Cardiac muscle cell (in vitro differentiated cells and primary cell): ENCODE measurements around the gene DNPEP. TPM values are rescaled to one million over a fixed set of nuclear protein-coding genes. Genes with fewer than 3 reads are reported as not detected.

Experiments
- DNase-seq, 2 donors: peaks; one replicate each; pipeline versions ENCODE4 v3.0.0 to v3.0.0-alpha.2; 2010 to 2017; ENCODE audit warnings: low read depth in 1 of 2, low spot score in 1 of 2
- H3K27ac ChIP-seq: fragments of 200-600 bp; sonication (generic); 2 replicates; pipeline ENCODE4 v1.5.1; 2016
- H3K27me3 ChIP-seq: fragments of 200-600 bp; sonication (generic); 2 replicates; pipeline ENCODE4 v1.6.0; 2016; ENCODE audit warnings: control low read depth
- H3K36me3 ChIP-seq: fragments of 200-600 bp; sonication (generic); 2 replicates; pipeline ENCODE4 v1.5.1; 2016; ENCODE audit warnings: control low read depth
- H3K4me1 ChIP-seq: fragments of 200-600 bp; sonication (generic); 2 replicates; pipeline ENCODE4 v1.8.1; 2017; ENCODE audit warnings: low read depth, mild to moderate bottlenecking, mixed run types
- H3K4me3 ChIP-seq: fragments of 200-600 bp; sonication (generic); 2 replicates; pipeline ENCODE4 v1.5.1; 2016; ENCODE audit warnings: mild to moderate bottlenecking
- H3K9me3 ChIP-seq: fragments of 200-600 bp; sonication (generic); 2 replicates; pipeline ENCODE4 v1.5.1; 2017; ENCODE audit warnings: low read depth, mild to moderate bottlenecking, control low read depth
- polyA plus RNA-seq: library from polyadenylated mRNA; unstranded; fragments of >200 nt; fragmentation: Nextera tagmentation; extraction: Ambion mirVana; gene quantifications from 2 replicates; pipeline ENCODE4 v1.2.1, GENCODE V29; 2016
- total RNA-seq: library from RNA; depleted of rRNA; stranded (reverse); fragments of >200 nt; gene quantifications from 2 replicates; pipeline ENCODE4 v1.2.3, GENCODE V29; 2016
- TF ChIP-seq, protein P1 (sequence below): IDR thresholded peaks from 2 replicates; pipeline ENCODE4 v1.5.1; 2012; ENCODE audit warnings: low read depth, mild to moderate bottlenecking, low read length

Gene DNPEP
- total and polyA plus RNA-seq, 2 experiments from 2014 or later = 67.2 to 117 TPM

DNA sequence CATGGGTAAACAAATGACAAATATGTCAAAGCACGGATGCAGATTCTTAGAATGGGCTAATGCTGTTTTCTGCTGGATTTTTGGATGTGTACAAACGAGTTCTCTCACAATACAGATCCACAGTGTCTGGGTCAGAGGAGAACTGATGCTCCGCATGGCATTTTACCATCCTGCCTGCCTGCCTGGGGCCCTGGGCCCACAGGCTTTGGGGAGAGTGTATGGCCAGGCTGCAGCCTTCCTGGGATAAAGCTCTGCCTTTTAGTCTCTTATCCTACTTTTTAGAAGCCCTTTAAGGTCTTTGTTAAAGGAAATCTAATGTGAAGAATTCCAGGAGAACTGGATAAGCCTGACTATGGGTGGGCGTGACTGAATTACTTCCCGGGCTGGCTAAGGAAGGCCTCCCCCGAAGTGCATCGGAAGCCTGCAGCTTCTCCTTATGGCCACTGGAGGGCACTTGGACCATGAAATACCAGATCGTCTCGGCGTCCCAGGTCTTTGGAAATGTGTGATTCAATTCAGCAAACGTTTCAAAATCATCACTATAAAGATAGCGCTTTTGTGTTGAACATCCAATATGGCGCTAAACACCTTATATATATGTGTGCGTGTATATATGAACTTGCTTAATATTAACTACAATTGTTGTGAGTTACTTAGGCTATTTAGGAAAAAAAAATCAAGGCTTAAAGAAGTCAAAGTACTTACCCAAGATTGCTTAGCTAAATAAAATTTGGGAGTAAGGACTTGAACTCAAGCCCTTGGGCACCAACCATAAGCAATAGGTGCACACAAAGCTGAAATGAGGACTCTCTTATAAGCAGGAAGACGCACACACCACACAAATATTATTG, 15.2 kb upstream of the DNPEP start:
- Histone ChIP-seq H3K4me3 (no peak overlapping the region), H3K4me1 (peaks cover 47% of the 10 kb centered on the region), H3K27ac (no peak overlapping the region), H3K36me3 (no peaks in the 10 kb centered on the region), H3K9me3 (no peaks in the 10 kb centered on the region), H3K27me3 (no peaks in the 10 kb centered on the region)
- DNase-seq = peak; percentile 90 to 92
- TF ChIP-seq, protein P1, sequence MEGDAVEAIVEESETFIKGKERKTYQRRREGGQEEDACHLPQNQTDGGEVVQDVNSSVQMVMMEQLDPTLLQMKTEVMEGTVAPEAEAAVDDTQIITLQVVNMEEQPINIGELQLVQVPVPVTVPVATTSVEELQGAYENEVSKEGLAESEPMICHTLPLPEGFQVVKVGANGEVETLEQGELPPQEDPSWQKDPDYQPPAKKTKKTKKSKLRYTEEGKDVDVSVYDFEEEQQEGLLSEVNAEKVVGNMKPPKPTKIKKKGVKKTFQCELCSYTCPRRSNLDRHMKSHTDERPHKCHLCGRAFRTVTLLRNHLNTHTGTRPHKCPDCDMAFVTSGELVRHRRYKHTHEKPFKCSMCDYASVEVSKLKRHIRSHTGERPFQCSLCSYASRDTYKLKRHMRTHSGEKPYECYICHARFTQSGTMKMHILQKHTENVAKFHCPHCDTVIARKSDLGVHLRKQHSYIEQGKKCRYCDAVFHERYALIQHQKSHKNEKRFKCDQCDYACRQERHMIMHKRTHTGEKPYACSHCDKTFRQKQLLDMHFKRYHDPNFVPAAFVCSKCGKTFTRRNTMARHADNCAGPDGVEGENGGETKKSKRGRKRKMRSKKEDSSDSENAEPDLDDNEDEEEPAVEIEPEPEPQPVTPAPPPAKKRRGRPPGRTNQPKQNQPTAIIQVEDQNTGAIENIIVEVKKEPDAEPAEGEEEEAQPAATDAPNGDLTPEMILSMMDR = peak; percentile 94

DNA sequence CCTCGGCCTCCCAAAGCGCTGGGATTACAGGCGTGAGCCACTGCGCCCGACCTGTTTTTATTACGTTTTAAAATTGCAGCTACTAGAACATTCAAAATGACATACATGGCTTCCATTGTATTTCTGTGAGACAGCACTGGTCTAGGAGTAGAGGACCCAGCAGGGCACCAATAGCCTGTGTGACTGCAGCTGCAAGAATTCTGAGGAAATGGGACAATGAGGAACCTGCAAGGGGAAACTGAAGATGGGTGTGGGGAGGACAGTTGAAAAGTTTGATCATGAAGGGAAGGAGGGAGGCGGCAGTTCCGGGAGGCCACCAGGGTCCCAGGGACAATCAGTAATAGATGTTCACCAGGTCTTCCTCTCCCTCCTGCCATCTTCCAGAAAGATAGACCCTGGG, 13.9 kb upstream of the DNPEP start:
- TF ChIP-seq, protein P1 = no peak
- H3K36me3 ChIP-seq = no peaks in the 10 kb centered on the region
- DNase-seq = no peak
- no peak overlapping the region for H3K27ac ChIP-seq
- no peaks in the 10 kb centered on the region for H3K27me3 ChIP-seq
- no peaks in the 10 kb centered on the region for H3K9me3 ChIP-seq
- no peak overlapping the region for H3K4me3 ChIP-seq
- H3K4me1 ChIP-seq = peaks cover 42% of the 10 kb centered on the region

DNA sequence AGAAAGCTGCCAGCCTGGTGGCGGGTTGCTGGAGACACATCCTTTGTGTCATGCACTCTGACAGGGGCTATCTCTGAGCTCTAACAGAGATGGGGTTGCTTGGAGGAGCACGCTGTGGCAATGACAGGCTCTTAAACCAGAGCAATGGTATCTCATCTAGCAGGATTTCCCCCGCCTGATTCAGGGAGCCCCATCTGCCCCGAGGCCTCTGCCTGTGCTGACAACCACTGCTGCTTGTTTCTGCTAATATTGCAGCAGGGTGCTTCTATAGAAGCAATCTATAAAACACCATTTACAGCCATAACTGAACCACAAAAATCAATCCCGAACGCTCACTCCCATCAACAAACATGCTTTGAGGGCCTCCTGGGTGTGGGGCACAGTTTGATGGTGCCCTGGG, 12.8 kb upstream of the DNPEP start:
- Histone ChIP-seq H3K4me3 (no peak overlapping the region), H3K4me1 (peaks cover 34% of the 10 kb centered on the region), H3K36me3 (no peaks in the 10 kb centered on the region), H3K9me3 (no peaks in the 10 kb centered on the region), H3K27me3 (no peaks in the 10 kb centered on the region), H3K27ac (peak overlapping the region; percentile 20)
- TF ChIP-seq, protein P1 = no peak
- no peak for DNase-seq

DNA sequence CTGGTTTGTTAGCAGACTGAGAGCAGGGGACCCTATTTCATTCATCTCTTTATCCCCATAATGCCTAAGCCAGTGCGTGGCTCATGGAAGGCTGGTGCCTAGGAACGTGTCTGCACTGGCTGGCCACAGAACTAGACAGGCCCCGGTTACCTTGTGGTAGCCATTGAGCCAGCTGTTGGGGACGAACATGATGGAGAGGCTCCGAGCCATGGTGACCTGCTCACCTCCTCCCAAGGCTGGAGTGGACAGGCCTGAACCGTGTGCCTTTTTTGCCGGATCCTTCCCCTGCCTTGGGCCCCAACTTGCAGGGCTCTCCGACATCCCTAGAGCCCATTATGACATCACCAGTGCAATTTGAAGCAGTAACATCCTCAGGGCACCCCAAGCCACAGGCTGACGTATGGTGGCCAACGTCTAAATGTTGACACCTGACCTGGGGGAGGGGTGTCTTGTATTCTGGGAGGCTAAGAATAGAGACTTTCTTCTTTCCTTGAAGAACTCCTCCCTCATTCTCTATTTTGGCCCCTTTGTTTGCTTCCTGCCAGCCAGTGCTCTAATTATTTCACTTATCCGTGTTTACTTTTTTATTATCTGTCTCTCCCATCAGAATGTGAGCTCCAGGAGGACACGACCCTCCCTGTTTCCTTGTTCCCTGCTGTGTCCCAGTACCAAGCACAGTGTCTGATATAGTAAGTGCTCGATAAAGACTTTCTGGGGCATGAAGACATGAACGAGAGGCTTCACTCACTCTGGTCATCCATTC, 12.2 kb upstream of the DNPEP start:
- Histone ChIP-seq H3K4me3 (no peak overlapping the region), H3K4me1 (peaks cover 27% of the 10 kb centered on the region), H3K9me3 (no peaks in the 10 kb centered on the region), H3K36me3 (no peaks in the 10 kb centered on the region), H3K27ac (no peak overlapping the region), H3K27me3 (no peaks in the 10 kb centered on the region)
- TF ChIP-seq, protein P1 = no peak
- no peak for DNase-seq

DNA sequence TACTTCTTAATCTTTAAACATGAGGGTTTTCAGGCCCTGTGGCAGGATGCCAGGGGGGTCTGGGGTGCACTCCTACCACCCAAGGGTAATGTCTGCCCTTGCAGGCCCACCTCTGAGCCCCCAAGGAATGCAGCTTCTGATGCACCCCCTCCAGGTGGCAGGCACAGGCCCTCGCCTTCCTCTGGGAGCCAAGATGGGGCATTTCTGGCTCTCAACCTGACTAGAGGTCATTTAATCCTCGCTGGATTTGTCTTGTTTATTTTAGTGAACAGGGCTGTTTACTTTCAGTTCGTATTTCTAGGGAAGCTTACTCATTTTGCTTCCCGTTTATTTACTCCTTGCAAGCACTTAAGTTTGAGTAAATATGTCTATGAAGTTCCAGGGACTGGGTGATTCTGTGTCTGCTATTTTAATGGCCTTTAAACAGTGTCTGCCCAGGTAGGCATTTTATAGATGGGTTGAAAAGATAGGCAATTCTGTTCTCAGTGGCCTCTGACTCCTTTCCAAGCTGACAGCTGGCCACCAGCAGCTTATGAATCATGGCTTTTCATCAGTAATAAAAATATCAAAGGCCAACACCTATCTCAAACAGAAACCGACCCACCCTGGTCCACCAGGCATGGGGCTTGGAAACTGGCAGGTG, 11.1 kb upstream of the DNPEP start:
- peaks cover 17% of the 10 kb centered on the region for H3K4me1 ChIP-seq
- no peak overlapping the region for H3K4me3 ChIP-seq
- no peaks in the 10 kb centered on the region for H3K27me3 ChIP-seq
- TF ChIP-seq, protein P1 = no peak
- no peaks in the 10 kb centered on the region for H3K9me3 ChIP-seq
- H3K36me3 ChIP-seq = no peaks in the 10 kb centered on the region
- DNase-seq = no peak
- H3K27ac ChIP-seq = no peak overlapping the region
